AG10803 (cell line): Measurements from ENCODE around the gene RNF187.

Source experiments
- DNase-seq: peaks from one replicate; pipeline ENCODE4 v3.0.0; 2010; ENCODE audit warnings: low read depth
- H3K4me3 ChIP-seq: 2 replicates; pipeline ENCODE4 v1.5.1; 2011; ENCODE audit warnings: mild to moderate bottlenecking, low read length, control low read depth
- TF ChIP-seq, protein P1 (sequence below): conservative IDR thresholded peaks from 2 replicates; pipeline ENCODE4 v1.5.1; 2011; ENCODE audit warnings: mild to moderate bottlenecking, low read length, control low read depth, inconsistent platforms

Gene RNF187

DNA sequence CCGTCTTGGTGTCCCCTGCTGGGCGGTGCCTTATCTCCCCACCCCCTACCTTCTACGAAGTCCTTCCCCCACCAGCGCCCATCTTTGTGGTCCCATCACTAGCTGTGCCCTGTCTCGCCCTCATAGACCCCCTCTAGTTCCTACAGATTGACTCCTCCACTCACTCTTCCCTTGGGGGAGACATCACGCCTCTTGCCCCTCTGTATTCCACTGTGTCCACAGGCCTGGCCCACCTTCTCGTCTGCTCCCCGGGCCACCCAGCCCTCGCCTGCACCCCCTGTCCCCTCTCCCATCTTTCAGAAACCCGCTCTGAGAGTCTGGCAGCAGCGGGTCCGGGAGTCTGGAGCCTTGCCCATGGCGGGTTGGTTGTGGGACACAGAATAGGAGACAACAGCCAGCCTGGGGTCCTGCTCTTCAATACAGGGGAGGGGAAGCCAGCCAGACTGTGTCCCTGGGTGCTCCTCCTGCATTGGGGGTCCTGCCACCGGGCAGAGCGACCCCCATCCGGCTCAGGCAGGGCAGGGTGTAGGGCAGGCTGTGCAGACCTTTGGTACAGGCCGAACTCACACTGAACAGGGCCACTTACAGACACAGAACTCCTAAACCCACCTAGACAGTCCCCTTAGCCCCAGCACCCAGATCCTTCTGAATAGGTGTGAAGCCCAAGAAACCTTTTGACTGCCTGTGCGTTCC lies 1.1 kb downstream of the RNF187 start:
- TF ChIP-seq, protein P1, sequence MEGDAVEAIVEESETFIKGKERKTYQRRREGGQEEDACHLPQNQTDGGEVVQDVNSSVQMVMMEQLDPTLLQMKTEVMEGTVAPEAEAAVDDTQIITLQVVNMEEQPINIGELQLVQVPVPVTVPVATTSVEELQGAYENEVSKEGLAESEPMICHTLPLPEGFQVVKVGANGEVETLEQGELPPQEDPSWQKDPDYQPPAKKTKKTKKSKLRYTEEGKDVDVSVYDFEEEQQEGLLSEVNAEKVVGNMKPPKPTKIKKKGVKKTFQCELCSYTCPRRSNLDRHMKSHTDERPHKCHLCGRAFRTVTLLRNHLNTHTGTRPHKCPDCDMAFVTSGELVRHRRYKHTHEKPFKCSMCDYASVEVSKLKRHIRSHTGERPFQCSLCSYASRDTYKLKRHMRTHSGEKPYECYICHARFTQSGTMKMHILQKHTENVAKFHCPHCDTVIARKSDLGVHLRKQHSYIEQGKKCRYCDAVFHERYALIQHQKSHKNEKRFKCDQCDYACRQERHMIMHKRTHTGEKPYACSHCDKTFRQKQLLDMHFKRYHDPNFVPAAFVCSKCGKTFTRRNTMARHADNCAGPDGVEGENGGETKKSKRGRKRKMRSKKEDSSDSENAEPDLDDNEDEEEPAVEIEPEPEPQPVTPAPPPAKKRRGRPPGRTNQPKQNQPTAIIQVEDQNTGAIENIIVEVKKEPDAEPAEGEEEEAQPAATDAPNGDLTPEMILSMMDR, result no peak
- DNase-seq, result peak; percentile 9
- peak overlapping the region; percentile 94 for H3K4me3 ChIP-seq

DNA sequence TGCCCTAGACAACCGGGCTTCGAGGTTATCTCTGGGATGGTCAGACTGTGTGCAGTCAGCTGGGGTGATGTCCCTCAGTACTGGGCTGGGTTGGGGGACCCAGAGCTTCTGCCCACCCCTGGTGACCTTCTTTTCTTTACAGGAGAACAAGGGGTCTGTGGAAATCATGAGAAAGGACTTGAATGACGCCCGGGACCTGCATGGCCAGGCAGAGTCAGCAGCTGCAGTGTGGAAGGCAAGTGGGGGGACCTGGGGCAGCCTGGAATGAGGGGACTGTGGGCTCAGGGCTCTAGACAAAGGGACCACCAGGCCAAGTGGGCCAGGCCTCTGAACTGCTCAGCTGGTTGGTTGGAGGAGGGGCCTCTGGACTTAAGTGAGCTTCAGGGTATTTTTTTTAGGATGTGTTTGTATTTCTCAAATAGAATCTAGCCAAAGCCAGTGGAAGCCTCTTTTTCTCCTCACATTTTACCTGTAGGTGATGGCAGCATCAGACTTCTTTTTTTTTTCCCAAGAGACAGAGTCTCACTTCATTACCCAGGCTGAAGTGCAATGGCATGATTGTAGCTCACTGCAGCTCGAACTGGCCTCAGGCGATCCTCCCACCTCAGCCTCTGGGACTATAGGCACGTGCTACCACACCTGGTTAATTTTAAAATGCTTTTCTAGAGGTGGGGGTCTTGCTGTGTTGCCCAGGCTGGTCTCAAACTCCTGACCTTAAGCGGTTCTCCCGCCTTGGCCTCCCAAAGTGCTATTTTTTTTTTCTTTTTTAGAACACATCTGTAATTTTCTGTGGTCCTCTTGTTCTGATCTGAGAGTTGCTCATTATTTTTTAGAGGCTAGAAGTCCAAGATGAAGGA lies 1.9 kb downstream of the RNF187 start:
- TF ChIP-seq, protein P1, result no peak
- peak overlapping the region; percentile 94 for H3K4me3 ChIP-seq
- no peak for DNase-seq

- no peak overlapping the region for H3K4me3 ChIP-seq
- DNase-seq, result peak; percentile 82
Measured at GRCh38 chr1:228490120-228491078, 3.2 kb downstream of the RNF187 start.

GRCh38 chr1:228493141-228494043 lies 6.2 kb downstream of the RNF187 start:
- H3K4me3 ChIP-seq, result no peak overlapping the region
- TF ChIP-seq, protein P1, result no peak
- no peak for DNase-seq

More at GRCh38 chr1:228490120-228491078, 3.2 kb downstream of the RNF187 start:
- TF ChIP-seq, protein P1, result no peak

- TF ChIP-seq, protein P1, result no peak
- no peak for DNase-seq
- no peak overlapping the region for H3K4me3 ChIP-seq
Measured at GRCh38 chr1:228494044-228494353, 6.8 kb downstream of the RNF187 start.

GRCh38 chr1:228494391-228494790 lies 7.2 kb downstream of the RNF187 start:
- no peak overlapping the region for H3K4me3 ChIP-seq
- TF ChIP-seq, protein P1, result no peak
- DNase-seq, result no peak
